Gastrocnemius medialis (tissue), 4 donors: ENCODE data around the gene HIRIP3. TPM values are rescaled to one million over a fixed set of nuclear protein-coding genes. Genes with fewer than 3 reads are reported as not detected.

Experiments used
- ATAC-seq, 2 donors: fragments of 150-250 bp; one replicate each; pipeline ENCODE4 v1.9.1; 2016
- DNase-seq, 2 donors: peaks; one replicate each; pipeline ENCODE4 v3.0.0-alpha.2; 2019
- H3K27ac ChIP-seq, 4 donors: fragments of 200-600 bp; sonication (generic); 1 replicate in 1 of 4; 2 replicates in 3 of 4; pipeline ENCODE4 v1.5.1; 2016 to 2018; ENCODE audit warnings: mild to moderate bottlenecking in 2 of 4, moderate library complexity in 1 of 4
- H3K27me3 ChIP-seq, 3 donors: fragments of 200-600 bp; sonication (generic) in 2 of 3; 1 replicate in 1 of 3; 2 replicates in 2 of 3; pipeline versions ENCODE4 v1.5.1 to v1.6.0; 2016 to 2019; ENCODE audit warnings: mild to moderate bottlenecking in 1 of 3, moderate library complexity in 1 of 3
- H3K36me3 ChIP-seq, 2 donors: fragments of 200-600 bp; sonication (generic) in 1 of 2; one replicate each; pipeline ENCODE4 v1.5.1; 2017 to 2018
- H3K4me1 ChIP-seq, 2 donors: fragments of 200-600 bp; sonication (generic) in 1 of 2; one replicate each; pipeline ENCODE4 v1.5.1; 2016 to 2017; ENCODE audit warnings: mild to moderate bottlenecking in 2 of 2
- H3K4me3 ChIP-seq, 4 donors: fragments of 200-600 bp; sonication (generic) in 3 of 4; 1 replicate in 1 of 4; 2 replicates in 3 of 4; pipeline ENCODE4 v1.5.1; 2016 to 2019; ENCODE audit warnings: mild to moderate bottlenecking in 2 of 4
- H3K9me3 ChIP-seq, 3 donors: fragments of 200-600 bp; sonication (generic) in 2 of 3; 1 replicate in 1 of 3; 2 replicates in 2 of 3; pipeline ENCODE4 v1.5.1; 2016 to 2019
- CTCF ChIP-seq, 5 experiments: fragments of 450-650 bp in 3 of 5; fragments of 200-600 bp in 2 of 5; sonication (generic) in 2 of 5; IDR thresholded peaks in 4 of 5; conservative IDR thresholded peaks in 1 of 5; 1 replicate in 4 of 5; 2 replicates in 1 of 5; pipeline ENCODE4 v1.5.1; 2016 to 2019; ENCODE audit warnings: antibody characterized with exemption in 5 of 5, mild to moderate bottlenecking in 3 of 5, moderate library complexity in 3 of 5
- POLR2A ChIP-seq, 2 donors: fragments of 450-650 bp; IDR thresholded peaks; one replicate each; pipeline ENCODE4 v1.6.1; 2017; ENCODE audit warnings: antibody characterized with exemption in 2 of 2, mild to moderate bottlenecking in 2 of 2, moderate library complexity in 2 of 2
- in situ Hi-C, 4 donors: fragments of 200-750 bp; cut with MboI; loops; one replicate each; pipeline versions ENCODE4 v1.15.0 to v1.8.0; 2017; ENCODE audit warnings: low sequenced_read_pairs in 4 of 4
- intact Hi-C: fragments of 100-400 bp; cut with DNase I; formaldehyde crosslinking; loops from one replicate; pipeline ENCODE4 v1.15.1; 2023; ENCODE audit warnings: low total_unique reads
- total RNA-seq, 4 donors: library from RNA; depleted of rRNA; stranded (reverse); fragments of >200 nt; gene quantifications; one replicate each; pipeline versions ENCODE4 v1.1.0 to v1.2.3, GENCODE V29; 2016

HIRIP3 gene
- total RNA-seq, 4 donors from 2014 or later = 13.5 to 25.6 (median 17.2) TPM

DNA sequence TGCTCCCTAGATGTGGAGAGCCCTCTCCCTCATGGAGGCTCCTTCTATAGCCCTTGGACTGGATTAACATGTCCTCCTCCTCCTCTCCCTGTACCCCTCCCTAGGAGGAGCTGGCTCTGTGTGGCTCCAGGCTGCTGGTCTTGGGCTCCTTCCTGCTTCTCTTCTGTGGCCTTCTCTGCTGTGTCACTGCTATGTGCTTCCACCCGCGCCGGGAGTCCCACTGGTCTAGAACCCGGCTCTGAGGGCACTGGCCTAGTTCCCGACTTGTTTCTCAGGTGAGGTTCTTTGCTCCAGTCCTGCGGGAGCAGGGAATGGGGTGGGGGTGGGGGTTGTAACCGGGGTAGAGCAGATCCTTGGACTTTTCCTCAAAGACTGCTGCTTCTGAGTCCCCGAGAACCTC lies 24.1 kb downstream of the HIRIP3 start:
- in situ Hi-C loops = loop anchor here in 1 of 4 donors (10.0 kb wide), 1 partner anchor 47 kb away; the partner anchor contains the start of gene KCTD13
- H3K9me3 ChIP-seq = no peaks in the 10 kb centered on the region
- peaks cover 19 to 24% of the 10 kb centered on the region in 2 donors for H3K4me1 ChIP-seq
- ATAC-seq (no peak), DNase-seq (no peak)
- H3K4me3 ChIP-seq = no peak overlapping the region
- no peak for TF ChIP-seq POLR2A (IDR thresholded peaks at IDR 0.05)
- no peak for TF ChIP-seq CTCF (IDR thresholded peaks at IDR 0.05 in 4 of 5, conservative IDR thresholded peaks at IDR 0.05 in 1 of 5)
- intact Hi-C loops = no loop called here
- H3K27me3 ChIP-seq = no peaks in the 10 kb centered on the region
- no peak overlapping the region for H3K27ac ChIP-seq
- peaks cover 0 to 16% of the 10 kb centered on the region in 2 donors for H3K36me3 ChIP-seq

DNA sequence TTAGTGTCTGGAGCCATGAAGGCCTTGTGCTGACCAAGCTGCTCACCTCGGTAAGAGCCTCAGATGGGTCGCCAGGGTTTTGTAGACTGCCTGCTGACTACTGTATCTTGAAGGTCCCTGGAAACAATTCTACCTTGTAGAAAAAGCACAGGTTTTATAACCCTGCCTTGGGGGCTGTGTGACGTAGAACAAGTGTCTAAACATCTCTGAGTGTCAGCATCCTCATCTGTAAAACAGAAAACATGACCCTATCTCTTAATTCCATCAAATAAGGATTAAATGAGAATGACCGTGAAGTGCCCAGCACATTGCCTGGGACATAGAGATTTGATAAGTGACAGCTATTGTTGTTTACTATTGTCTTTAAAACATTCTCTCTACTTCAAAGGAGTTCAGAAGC lies 27.2 kb downstream of the HIRIP3 start:
- Histone ChIP-seq H3K27ac (no peak overlapping the region), H3K27me3 (no peaks in the 10 kb centered on the region), H3K4me1 (peaks cover 0 to 3% of the 10 kb centered on the region in 2 donors), H3K4me3 (no peak overlapping the region), H3K36me3 (peaks cover 0 to 28% of the 10 kb centered on the region in 2 donors), H3K9me3 (no peaks in the 10 kb centered on the region)
- intact Hi-C loops = no loop called here
- TF ChIP-seq CTCF (IDR thresholded peaks at IDR 0.05 in 4 of 5, conservative IDR thresholded peaks at IDR 0.05 in 1 of 5) (no peak), POLR2A (IDR thresholded peaks at IDR 0.05) (no peak)
- in situ Hi-C loops = no loop called here
- DNase-seq (no peak), ATAC-seq (no peak)

GRCh38 chr16:29963021-29963743 lies 32.2 kb downstream of the HIRIP3 start:
- peak overlapping the region; percentile 67 to 95 (median 80) for H3K4me3 ChIP-seq
- ATAC-seq (no peak), DNase-seq (no peak)
- H3K4me1 ChIP-seq = peaks cover 6 to 12% of the 10 kb centered on the region in 2 donors
- peak overlapping the region; percentile 74 to 94 (median 88) for H3K27ac ChIP-seq
- no peak for TF ChIP-seq POLR2A (IDR thresholded peaks at IDR 0.05)
- no peaks in the 10 kb centered on the region for H3K9me3 ChIP-seq
- intact Hi-C loops (loop anchor here (5.0 kb wide), 1 partner anchor 34 kb away; the partner anchor contains the start of genes HIRIP3 and INO80E), in situ Hi-C loops (no loop called here)
- H3K27me3 ChIP-seq = no peaks in the 10 kb centered on the region
- H3K36me3 ChIP-seq = peaks cover 0 to 16% of the 10 kb centered on the region in 2 donors

- H3K4me1 ChIP-seq = peaks cover 6 to 12% of the 10 kb centered on the region in 2 donors
- TF ChIP-seq CTCF (IDR thresholded peaks at IDR 0.05 in 4 of 5, conservative IDR thresholded peaks at IDR 0.05 in 1 of 5) (no peak), POLR2A (IDR thresholded peaks at IDR 0.05) (no peak)
- in situ Hi-C loops (no loop called here), intact Hi-C loops (loop anchor here (5.0 kb wide), 1 partner anchor 35 kb away; the partner anchor contains the start of genes HIRIP3 and INO80E)
- ATAC-seq (peak in 1 of 2 donors; percentile 28), DNase-seq (no peak)
- peak overlapping the region; percentile 74 to 94 (median 88) for H3K27ac ChIP-seq
- no peaks in the 10 kb centered on the region for H3K9me3 ChIP-seq
- peaks cover 0 to 12% of the 10 kb centered on the region in 2 donors for H3K36me3 ChIP-seq
- peak overlapping the region; percentile 67 to 95 (median 80) for H3K4me3 ChIP-seq
- no peaks in the 10 kb centered on the region for H3K27me3 ChIP-seq
Measured at GRCh38 chr16:29962344-29962994, 32.9 kb downstream of the HIRIP3 start.
